Metanephros (tissue), 2 donors: Measurements from ENCODE around the gene UGCG. TPM values are rescaled to one million over a fixed set of nuclear protein-coding genes. Genes with fewer than 3 reads are reported as not detected.

ENCODE experiments used
- small RNA-seq: library from RNA; depleted of rRNA; stranded (forward); fragments of <200 nt; gene quantifications from one replicate; pipeline ENCODE3, GENCODE V24; 2014; ENCODE audit warnings: low replicate concordance
- total RNA-seq: library from RNA; depleted of rRNA; stranded (reverse); fragments of >200 nt; gene quantifications from one replicate; pipeline ENCODE4 v1.2.3, GENCODE V29; 2014

Gene UGCG
- total RNA-seq = 95.6 TPM

DNA sequence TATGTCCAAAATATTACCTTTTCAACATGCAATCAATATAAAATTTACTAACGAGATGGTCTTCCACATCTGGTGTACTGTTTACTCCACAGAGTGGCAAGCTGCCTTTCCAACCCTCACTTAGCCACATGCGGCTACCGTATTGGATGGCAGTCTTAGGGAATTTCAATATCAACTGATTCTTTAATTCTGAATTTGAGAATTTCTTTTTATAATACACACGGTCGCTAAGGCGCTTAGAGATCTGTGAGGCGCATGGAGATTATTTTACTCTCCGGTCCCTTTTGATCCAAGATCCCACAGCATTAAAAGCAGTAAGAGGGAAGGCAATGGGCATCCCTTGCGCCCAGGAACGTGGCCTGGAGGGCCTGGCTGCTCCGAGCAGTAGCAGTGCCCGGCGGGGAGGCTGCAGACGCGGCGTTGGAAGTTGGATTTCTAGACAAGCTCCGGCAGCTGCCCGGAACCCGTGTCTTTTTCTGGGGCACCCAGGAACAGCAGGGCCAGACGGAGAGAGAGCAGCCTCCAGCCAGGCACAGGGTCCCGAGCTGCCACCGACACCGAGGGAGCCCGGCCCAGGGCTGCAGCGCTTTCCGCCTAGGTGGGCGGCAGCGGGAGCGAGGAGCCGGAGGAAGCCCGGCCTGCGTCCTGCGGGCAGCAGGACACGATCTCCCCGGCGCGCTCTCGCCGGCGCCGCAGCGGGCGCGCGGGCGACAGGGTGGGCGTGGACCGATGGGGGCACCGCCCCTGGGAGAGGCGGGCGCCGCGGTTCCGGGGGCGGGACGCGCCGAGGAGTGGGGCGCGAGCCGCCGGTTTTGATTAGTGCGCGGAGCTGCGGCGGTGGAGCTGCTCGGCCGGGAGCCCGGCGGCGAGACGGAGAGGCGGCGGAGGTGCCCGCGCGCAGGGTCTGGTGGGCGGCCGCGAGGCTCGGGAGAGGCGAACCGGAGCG, at the start of gene UGCG:
Gene UGCG, plus strand, starts transcription at position 819 of the 946 bp plus-strand sequence. CDS start 402 bp downstream, outside the sequence.

Small RNA genes within 50 kb of the gene (small RNA-seq; reads per million reads assigned to genes)
- gene MIR4668 = 0.07 reads per million

Other genes with a start within 250 kb of the UGCG start
- gene GNG10, start 235.2 kb upstream of the UGCG start, total RNA-seq = 34.9 TPM
- 1.2 TPM for gene SHOC1, start 101.9 kb upstream of the UGCG start, total RNA-seq